ENCODE measurements around the gene ACAT2.

GRCh38 chr6:159760602-159761057 is 1.2 kb upstream of the ACAT2 start:
- TF ChIP-seq CTCF (conservative IDR thresholded peaks at IDR 0.05) (no peak), ZFX (IDR thresholded peaks at IDR 0.05) (no peak)
